SK-N-DZ (cell line): Measurements from ENCODE around the gene LRRC36.
A peak's percentile ranks its signal among the peaks of the same experiment; 100 is the strongest.

Source experiments
- DNase-seq: peaks from one replicate; pipeline ENCODE4 v3.0.0-alpha.2; 2015; ENCODE audit warnings: low spot score

Gene LRRC36

GRCh38 chr16:67389911-67390815 lies 63.5 kb downstream of the LRRC36 start:
- DNase-seq: no peak

- DNase-seq: no peak
Measured at GRCh38 chr16:67390816-67391423, 64.3 kb downstream of the LRRC36 start.

GRCh38 chr16:67391424-67392300 lies 65.0 kb downstream of the LRRC36 start:
- no peak for DNase-seq

DNA sequence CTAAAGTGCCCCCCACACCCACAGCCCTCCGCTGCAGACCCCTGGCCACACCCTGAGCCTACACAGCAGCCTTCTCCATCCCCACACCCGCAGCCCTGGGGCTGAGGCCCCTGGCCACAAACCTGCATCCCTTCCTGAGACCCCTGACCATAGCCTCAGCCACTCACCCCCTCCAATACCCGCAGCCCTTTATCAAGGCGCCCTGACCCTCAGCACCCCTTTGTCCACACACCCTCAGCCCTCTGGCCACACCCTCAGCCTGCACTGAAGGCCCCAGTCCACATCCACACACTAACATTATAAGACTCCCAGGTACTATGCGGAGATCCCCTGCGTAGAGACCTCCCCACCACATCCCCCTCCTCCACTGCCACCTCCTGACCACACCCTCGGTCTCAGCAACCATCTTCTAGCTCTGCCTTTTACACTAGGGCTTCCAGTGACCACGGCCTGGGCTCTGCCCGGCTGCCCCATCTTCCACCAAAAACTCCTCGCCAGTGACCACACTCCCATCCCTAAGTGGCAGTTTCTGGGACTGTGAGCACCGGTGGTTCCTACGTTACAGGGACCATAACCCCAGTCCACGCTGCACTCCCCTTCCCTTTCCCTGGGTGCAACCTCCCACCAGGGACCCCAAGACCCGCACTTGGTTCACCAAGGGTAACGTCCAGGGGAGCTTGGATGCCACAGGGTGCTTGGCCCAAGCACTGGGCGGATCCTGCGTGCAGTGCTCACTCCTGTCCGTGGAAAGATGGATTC lies 65.9 kb downstream of the LRRC36 start:
- DNase-seq: no peak

DNA sequence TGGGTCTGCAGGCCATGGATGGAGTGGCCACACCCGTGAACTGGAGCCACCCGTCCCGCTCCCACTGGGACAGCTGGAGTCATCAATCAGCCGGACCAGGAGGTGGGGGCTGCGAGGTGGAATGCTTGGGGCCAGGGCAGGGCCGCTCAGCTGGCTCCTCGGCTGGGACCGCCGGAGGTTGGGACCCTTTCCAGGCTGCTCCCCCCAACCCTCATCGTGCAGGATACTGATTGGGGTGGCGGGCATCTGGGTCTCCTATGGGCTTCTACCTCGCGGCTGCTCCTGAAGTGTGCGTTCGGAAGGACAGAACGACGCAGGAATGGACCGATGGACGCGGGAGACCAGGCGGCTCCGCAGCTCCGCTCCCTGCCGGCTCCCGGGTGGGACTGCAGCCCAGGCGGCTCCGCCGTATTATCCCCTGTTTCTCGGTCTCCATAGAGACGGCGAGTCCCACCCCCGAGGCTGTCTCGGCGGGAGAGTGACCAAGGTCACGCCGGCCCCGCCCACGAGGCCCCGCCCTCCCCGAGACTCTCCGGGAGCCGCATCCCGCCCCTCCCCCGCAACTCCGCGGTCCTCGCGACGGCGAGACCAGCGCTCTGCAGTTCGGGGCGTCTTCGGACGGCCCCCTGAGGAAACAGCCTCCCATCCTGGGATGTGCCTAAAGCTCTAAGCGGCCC lies 66.6 kb downstream of the LRRC36 start, which contains the start of gene TPPP3:
TPPP3 (minus strand) TSS at position 388 of the 677 bp plus-strand sequence. CDS start 2,387 bp downstream, outside the sequence.
- peak; percentile 91 for DNase-seq

DNA sequence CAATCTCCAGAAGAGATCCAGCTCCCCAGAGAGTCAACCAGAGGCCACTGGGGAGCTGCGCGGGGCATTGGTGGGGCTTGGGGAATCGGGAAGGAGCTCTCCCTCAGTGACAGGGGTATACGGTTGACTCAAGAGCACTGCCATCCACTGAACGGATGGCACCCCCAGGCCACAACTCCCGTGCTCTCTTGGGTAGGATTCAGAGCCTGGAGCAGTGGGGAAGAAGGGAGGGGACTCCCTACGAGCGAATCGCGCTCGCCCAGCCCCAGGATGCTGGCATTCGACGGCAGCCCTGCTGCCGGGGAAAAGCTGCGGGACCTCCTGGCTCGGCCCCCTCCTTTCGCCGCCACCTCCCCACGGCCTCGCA lies 67.2 kb downstream of the LRRC36 start:
- DNase-seq: no peak

DNA sequence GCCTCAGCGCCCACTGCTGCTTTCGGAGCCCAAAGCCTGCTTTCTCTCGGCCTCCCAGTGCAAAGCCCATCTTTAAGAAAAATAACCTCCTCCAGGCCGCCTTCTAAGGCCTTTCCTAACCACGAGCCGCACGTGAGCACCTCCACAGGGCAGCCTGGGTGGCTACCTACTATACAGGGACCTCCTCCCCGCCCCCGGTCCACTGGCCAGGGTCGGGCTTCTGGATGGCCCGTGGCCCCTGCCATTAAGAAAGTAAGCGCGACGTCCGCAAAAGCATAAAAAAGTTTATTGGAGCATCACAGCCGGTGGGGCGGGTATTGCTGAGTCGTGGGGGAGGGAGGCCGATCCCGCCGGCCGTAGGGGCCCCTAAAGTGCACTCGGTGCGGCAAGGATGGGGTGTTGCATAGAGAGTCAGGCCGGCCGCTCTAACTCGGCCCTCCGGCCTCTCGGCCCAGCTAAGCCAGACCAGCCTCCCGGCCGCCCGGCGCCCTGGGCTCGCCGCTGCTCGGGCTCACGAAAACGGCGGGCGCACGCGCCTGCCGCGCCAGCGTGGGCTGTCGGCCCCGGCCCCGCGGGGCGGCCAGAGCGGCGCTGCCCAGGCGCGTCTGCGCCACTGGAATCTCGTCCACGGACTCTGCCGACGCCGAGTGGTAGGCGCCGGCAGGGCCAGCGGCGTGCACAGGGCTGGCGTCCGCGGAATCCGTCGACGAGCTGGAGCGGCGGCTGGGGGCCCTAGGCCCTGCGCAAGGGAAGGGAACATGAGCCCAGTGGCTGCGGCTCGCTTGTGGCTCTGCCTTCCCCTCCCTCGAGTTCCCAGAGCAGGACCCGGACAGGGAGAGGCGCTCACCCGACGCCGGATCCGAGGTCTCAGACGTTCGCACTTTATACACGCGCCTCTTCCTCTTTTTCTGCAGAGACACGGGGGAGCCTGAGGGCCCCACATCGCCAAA lies 67.8 kb downstream of the LRRC36 start:
- no peak for DNase-seq

- DNase-seq: no peak
Measured at GRCh38 chr16:67395105-67395457, 68.5 kb downstream of the LRRC36 start.

- DNase-seq: peak; percentile 86
Measured at GRCh38 chr16:67395458-67396158, 69.0 kb downstream of the LRRC36 start.

- peak; percentile 88 for DNase-seq
Measured at GRCh38 chr16:67396159-67397035, 69.8 kb downstream of the LRRC36 start.

DNA sequence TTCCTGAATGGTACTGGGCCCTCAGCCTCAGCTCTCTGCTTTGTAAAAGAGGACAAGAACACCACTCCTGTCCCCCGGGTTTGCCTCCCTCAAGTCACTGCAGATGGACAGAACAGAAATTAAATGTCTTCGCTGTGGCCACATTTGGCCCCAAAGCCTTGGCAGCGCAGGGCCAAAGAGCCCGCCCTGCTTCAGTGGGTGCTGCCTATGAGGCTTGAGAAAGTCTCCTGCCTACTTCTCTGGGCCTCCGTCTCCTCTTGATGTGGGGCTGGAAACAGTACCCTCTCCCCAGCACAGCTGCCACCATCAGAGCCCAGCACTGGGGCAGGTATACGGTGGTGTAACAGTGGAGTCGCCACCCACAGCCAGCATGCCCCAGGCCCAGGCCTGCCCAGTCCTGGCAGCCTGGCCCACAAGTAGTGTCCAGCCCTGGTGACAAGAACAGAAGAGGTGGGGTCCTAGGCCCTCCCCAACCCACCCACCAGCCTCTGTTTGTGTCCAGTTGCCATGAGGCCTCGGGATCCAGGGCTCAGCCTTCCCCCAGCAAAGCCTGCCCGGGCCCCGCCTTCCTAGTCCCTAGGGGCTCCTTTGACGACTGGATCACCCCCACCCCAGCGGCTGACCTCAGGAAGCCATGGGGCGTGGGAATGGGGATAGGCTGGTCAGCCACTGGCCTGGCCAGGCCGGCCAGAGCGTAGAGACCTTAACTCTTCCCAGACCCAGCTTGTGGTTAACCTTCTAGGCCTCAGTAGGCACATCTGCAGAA lies 70.6 kb downstream of the LRRC36 start:
- no peak for DNase-seq

- no peak for DNase-seq
Measured at GRCh38 chr16:67397812-67398545, 71.4 kb downstream of the LRRC36 start.

DNA sequence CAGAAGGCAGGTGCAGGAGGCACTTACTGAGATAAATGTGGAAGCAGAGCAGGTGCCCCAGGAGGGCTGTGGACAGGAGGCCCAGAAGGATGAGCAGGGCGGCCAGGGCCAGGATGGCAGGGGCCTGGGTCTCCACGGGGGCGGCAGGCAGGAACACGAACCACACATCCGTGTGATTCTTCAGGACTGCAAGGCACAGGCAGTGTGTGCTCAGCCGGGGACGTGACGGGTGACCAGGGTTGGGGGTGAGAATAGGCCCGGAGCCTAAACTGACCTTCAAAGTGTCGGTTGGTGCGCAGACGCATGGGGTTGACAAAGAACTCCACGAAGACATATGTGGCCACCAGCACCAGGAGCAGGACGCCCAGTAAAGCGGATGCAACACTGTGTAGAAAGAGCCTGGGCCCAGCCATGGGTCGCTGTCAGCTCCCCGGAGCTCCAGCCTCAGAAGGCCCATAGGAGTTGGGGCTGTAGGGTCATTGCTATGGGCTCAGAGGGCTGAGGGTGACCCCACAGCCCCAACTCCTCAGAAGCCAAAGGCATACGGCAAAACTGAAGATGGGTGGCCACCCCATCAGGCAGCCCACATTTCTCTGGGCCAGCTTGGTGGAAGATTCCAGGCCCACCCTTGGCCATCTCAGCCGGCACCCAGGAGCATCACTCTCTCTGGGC lies 72.1 kb downstream of the LRRC36 start:
- no peak for DNase-seq

DNA sequence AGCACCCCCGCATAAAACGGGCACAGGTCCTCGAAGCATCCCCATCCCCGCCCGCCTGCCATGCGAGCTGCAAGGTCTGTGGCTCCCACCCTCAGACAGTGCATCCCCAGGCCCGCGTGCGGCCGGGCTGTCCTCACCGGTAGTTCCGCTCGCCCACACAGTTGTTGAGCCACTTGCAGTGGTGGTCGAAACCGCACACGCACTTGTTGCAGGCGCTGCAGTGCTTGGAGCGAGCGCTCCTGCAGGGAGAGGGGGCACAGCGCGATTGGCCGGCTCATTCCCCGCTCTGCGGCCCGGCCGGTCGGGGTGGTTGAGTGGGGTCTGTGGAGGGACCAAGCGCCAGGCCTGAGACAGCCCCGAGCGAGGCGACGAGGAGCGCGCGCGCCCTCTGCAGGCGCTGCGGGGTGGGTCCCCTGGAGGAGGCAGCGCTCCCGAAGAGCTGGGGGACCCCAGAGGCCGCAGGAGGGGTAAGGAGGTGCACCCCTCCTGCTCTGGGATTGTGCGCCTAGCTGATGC lies 72.7 kb downstream of the LRRC36 start:
- no peak for DNase-seq
